Left ventricle myocardium inferior (tissue), 1 donor: ENCODE data around the gene WFDC1. TPM values are rescaled to one million over a fixed set of nuclear protein-coding genes. Genes with fewer than 3 reads are reported as not detected.
A peak's percentile ranks its signal among the peaks of the same experiment; 100 is the strongest.

ENCODE experiments used
- DNase-seq: peaks from one replicate; pipeline ENCODE4 v3.0.0-alpha.2; 2020
- H3K27ac ChIP-seq: fragments of 200-600 bp; replicated peaks from 2 replicates; pipeline ENCODE4 v1.8.0; 2021
- H3K27me3 ChIP-seq: fragments of 200-600 bp; 2 replicates; pipeline ENCODE4 v1.8.0; 2021; ENCODE audit warnings: low read depth
- H3K36me3 ChIP-seq: fragments of 200-600 bp; 2 replicates; pipeline ENCODE4 v1.8.0; 2021
- H3K4me1 ChIP-seq: fragments of 200-600 bp; 2 replicates; pipeline ENCODE4 v1.8.0; 2021
- H3K4me3 ChIP-seq: fragments of 200-600 bp; 2 replicates; pipeline ENCODE4 v1.8.0; 2021; ENCODE audit warnings: mild to moderate bottlenecking, moderate library complexity
- H3K9me3 ChIP-seq: fragments of 200-600 bp; replicated peaks from 2 replicates; pipeline ENCODE4 v1.8.0; 2021
- CTCF ChIP-seq: fragments of 200-600 bp; IDR thresholded peaks from 2 replicates; pipeline ENCODE4 v1.8.0; 2021; ENCODE audit warnings: antibody characterized with exemption, mild to moderate bottlenecking, borderline replicate concordance
- intact Hi-C: fragments of 100-400 bp; cut with micrococcal nuclease; formaldehyde crosslinking; loops from one replicate; pipeline ENCODE4 v1.11.0; 2022
- total RNA-seq: library from RNA; stranded (reverse); fragmentation: NEBNext Ultra II Directional; extraction: Animal tissue kit (Norgen Biotek cat#: 25700); gene quantifications from one replicate; pipeline ENCODE4 v1.2.1, GENCODE V29; 2021
- donor health status: DM: no; HTN: yes; CAD: no; lungs with severe emphysema.

WFDC1 gene
- total RNA-seq, 1 donor from 2014 or later, result 1.3 TPM

GRCh38 chr16:84283314-84284153 lies 11.1 kb upstream of the WFDC1 start:
- no peak for DNase-seq
- H3K9me3 ChIP-seq, result peaks cover 5% of the 10 kb centered on the region
- peak overlapping the region; percentile 79 for H3K27ac ChIP-seq
- no peak overlapping the region for H3K4me3 ChIP-seq
- peaks cover 42% of the 10 kb centered on the region for H3K4me1 ChIP-seq
- no peaks in the 10 kb centered on the region for H3K36me3 ChIP-seq
- intact Hi-C loops, result no loop called here
- TF ChIP-seq CTCF, result no peak
- H3K27me3 ChIP-seq, result no peaks in the 10 kb centered on the region

DNA sequence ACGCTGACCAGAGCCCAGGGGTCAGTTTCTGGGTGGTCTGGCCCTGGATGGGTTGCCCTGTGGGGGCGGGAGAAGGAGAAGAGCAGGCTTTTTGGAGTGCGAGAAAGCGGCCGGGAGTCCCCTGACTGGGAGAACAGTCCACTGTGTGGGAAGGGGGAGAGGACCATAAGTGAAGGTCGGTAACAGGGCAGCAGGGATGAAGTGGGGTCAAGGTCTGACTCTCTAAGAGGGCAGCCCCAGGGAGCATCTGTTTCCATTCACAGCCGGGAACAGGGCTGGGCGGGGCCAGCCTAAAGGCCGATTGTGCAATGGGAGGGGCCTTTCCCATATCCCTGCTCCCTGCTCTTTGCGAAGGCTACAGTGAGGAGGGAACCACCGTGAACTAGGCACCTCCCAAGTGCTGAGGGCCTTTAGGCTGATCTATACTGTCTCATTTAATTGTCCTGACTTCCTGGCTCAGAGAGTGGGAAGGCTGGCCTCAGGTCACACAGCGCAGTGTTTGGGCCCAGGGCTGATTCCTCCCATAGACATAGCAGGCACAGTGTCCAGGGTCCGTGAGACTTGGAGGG lies 10.4 kb upstream of the WFDC1 start:
- Histone ChIP-seq H3K9me3 (peaks cover 5% of the 10 kb centered on the region), H3K4me1 (peaks cover 42% of the 10 kb centered on the region), H3K36me3 (no peaks in the 10 kb centered on the region), H3K27me3 (no peaks in the 10 kb centered on the region), H3K27ac (peak overlapping the region; percentile 79), H3K4me3 (no peak overlapping the region)
- no peak for TF ChIP-seq CTCF
- intact Hi-C loops, result no loop called here
- peak; percentile 69 for DNase-seq

- peak; percentile 83 for DNase-seq
- TF ChIP-seq CTCF, result no peak
- intact Hi-C loops, result no loop called here
These were observed 8.0 kb upstream of the WFDC1 start for GRCh38 chr16:84286578-84287240.

DNA sequence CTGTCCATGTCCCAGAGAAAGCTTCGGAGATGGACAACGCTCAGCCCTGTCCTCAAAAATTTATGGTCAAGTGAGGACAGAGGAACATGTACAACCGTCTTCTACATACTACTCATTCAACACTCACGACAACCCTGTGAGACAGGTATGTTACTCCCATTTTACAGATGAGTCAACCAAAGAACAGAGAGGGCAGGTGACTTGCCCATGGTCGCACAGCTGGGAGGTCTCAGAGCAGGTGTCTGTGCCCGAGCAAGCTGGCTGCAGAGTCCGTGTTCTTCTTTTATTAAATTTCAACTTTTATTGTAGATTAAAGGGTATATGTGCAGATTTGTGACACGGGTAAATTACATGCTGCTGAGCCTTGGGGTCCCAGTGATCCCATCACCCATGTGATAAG lies 5.8 kb upstream of the WFDC1 start:
- Histone ChIP-seq H3K27me3 (peaks cover 5% of the 10 kb centered on the region), H3K27ac (no peak overlapping the region), H3K9me3 (peaks cover 5% of the 10 kb centered on the region), H3K4me1 (peaks cover 37% of the 10 kb centered on the region), H3K4me3 (no peak overlapping the region), H3K36me3 (no peaks in the 10 kb centered on the region)
- intact Hi-C loops, result no loop called here
- no peak for TF ChIP-seq CTCF
- DNase-seq, result no peak

More at GRCh38 chr16:84286578-84287240, 8.0 kb upstream of the WFDC1 start:
- Histone ChIP-seq H3K4me1 (peaks cover 42% of the 10 kb centered on the region), H3K27me3 (no peaks in the 10 kb centered on the region), H3K36me3 (no peaks in the 10 kb centered on the region), H3K27ac (peak overlapping the region; percentile 84), H3K4me3 (no peak overlapping the region), H3K9me3 (peaks cover 5% of the 10 kb centered on the region)

DNA sequence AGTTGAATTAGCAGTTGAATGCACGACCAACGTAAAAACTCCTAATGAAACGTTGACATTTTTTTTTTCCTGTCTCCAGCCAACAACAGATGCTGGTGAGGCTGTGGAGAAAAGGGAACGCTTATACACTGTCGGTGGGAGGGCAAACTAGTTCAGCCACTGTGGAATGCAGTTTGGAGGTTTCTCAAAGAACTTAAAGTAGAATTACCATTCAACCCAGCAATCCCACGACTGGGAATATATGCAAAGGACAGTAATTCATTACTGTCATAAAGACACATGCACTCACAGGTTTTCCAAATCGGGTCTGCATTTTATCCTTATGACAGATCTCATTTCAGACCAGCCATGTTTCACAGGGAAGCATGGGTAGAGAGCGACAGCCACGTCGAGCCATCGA lies 3.5 kb upstream of the WFDC1 start:
- Histone ChIP-seq H3K36me3 (no peaks in the 10 kb centered on the region), H3K4me1 (peaks cover 27% of the 10 kb centered on the region), H3K27ac (no peak overlapping the region), H3K27me3 (peaks cover 14% of the 10 kb centered on the region), H3K9me3 (peaks cover 5% of the 10 kb centered on the region), H3K4me3 (no peak overlapping the region)
- no peak for TF ChIP-seq CTCF
- no peak for DNase-seq
- intact Hi-C loops, result no loop called here
